ENCODE results near the gene TAS2R5. TPM values are rescaled to one million over a fixed set of nuclear protein-coding genes. Genes with fewer than 3 reads are reported as not detected.
"Not testable (repeated sequence)": the region's sequence is repeated elsewhere in the genome, so short reads cannot be mapped to it uniquely, and the experiment has no call there.

TAS2R5 gene, protein sequence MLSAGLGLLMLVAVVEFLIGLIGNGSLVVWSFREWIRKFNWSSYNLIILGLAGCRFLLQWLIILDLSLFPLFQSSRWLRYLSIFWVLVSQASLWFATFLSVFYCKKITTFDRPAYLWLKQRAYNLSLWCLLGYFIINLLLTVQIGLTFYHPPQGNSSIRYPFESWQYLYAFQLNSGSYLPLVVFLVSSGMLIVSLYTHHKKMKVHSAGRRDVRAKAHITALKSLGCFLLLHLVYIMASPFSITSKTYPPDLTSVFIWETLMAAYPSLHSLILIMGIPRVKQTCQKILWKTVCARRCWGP
- polyA plus RNA-seq (2013, experiment 1 of 2) = 0.66 TPM
- polyA plus RNA-seq (2013, experiment 2 of 2) = 0.64 TPM

DNA sequence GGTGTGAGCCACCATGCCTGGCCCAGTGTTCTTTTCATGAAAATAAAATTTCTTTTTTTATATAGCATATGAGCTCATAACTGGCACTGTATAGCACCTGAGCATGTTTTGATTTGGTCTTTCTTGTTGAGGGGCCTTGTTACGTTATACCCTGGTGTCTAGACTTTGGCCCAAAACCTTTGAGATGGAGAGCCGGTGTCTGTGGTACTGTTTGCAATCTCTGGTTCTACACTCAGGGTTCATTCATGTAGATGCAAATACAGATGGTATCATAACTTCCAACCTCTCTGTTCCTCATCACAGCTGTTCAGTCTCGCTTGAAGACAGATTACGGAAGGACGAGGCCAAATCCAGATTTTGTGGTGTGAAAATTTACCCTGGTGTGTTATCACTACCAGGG lies at the start of gene TAS2R5:
Gene TAS2R5, plus strand, starts transcription at position 301 of the 400 bp plus-strand sequence. CDS start 145 bp downstream, outside the sequence.
- H3K79me2 ChIP-seq (ENCODE audit: control insufficient read depth, insufficient read depth, low read length) = no peaks in the 10 kb centered on the region
- H3K27me3 ChIP-seq (ENCODE audit: insufficient read depth, low read length, poor library complexity) = no peaks in the 10 kb centered on the region
- no peak within 1 kb of the TSS for H2BK120ac ChIP-seq (ENCODE audit: low read depth, low read length)
- no peaks in the 10 kb centered on the region for H3K36me3 ChIP-seq (ENCODE audit: control insufficient read depth, insufficient read depth, low read length)
- no peak within 1 kb of the TSS for H3K4me3 ChIP-seq (ENCODE audit: low read length)
- no peak within 1 kb of the TSS for H3K9ac ChIP-seq (ENCODE audit: low read length)
- no peaks in the 10 kb centered on the region for H3K79me1 ChIP-seq (ENCODE audit: low read length)
- no peak within 1 kb of the TSS for H4K8ac ChIP-seq (ENCODE audit: low read depth, low read length)
- no CpG with 5 or more reads among the region's 5 CpGs for WGBS (ENCODE audit: extremely low coverage, insufficient coverage, low lambda C conversion rate)
- H3K27ac ChIP-seq (ENCODE audit: low read depth, low read length) = no peak within 1 kb of the TSS
- H2BK5ac ChIP-seq (ENCODE audit: low read length) = no peak within 1 kb of the TSS
- no peak within 1 kb of the TSS for H3K4ac ChIP-seq (ENCODE audit: low read depth, low read length)
- no peak within 1 kb of the TSS for H3K23ac ChIP-seq (ENCODE audit: low read length)
- H3K4me2 ChIP-seq (ENCODE audit: low read length) = no peak within 1 kb of the TSS
- H3K18ac ChIP-seq (ENCODE audit: low read length) = no peak within 1 kb of the TSS
- H3K4me1 ChIP-seq (ENCODE audit: control insufficient read depth, low read depth, low read length) = no peaks in the 10 kb centered on the region
- H2BK15ac ChIP-seq (replicated peaks; ENCODE audit: low read depth) = no peak within 1 kb of the TSS
- H3K56ac ChIP-seq (ENCODE audit: low read length) = no peak within 1 kb of the TSS
- H2AK5ac ChIP-seq (ENCODE audit: low read length) = no peak within 1 kb of the TSS
- DNase-seq = no peak
- H4K5ac ChIP-seq (ENCODE audit: low read length) = no peak within 1 kb of the TSS

DNA sequence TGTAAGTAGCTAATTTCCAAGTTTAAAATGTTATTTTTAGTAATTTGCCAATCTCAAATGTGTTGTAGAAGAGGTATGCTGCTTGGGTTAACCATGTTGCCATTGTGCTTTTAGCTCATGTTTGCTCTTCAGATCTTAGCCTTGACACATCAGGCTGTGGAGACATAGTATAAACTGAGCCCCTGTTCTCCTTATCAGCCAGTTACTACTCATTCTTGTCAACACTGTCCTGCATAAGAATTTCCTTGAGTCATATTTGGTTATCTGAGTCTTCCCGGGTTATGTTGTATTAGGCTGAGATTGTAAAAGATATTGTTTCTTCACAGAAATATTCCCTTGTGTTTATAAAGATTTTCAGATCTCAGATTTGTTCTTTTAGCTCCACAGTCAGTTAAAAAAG lies 47.8 kb upstream of the TAS2R5 start:
- no peak overlapping the region for H4K5ac ChIP-seq (ENCODE audit: low read length)
- DNase-seq = no peak
- no peak overlapping the region for H3K4ac ChIP-seq (ENCODE audit: low read depth, low read length)
- no peak overlapping the region for H3K9ac ChIP-seq (ENCODE audit: low read length)
- H3K27ac ChIP-seq (ENCODE audit: low read depth, low read length) = no peak overlapping the region
- WGBS (ENCODE audit: extremely low coverage, insufficient coverage, low lambda C conversion rate) = no CpG with 5 or more reads among the region's 1 CpG
- H3K4me2 ChIP-seq (ENCODE audit: low read length) = no peak overlapping the region
- H2BK5ac ChIP-seq (ENCODE audit: low read length) = no peak overlapping the region
- H3K79me2 ChIP-seq (ENCODE audit: control insufficient read depth, insufficient read depth, low read length) = peaks cover 27% of the 10 kb centered on the region
- H2BK120ac ChIP-seq (ENCODE audit: low read depth, low read length) = no peak overlapping the region
- H4K8ac ChIP-seq (ENCODE audit: low read depth, low read length) = no peak overlapping the region
- peaks cover 3% of the 10 kb centered on the region for H3K79me1 ChIP-seq (ENCODE audit: low read length)
- no peak overlapping the region for H2AK5ac ChIP-seq (ENCODE audit: low read length)
- H3K4me1 ChIP-seq (ENCODE audit: control insufficient read depth, low read depth, low read length) = peaks cover 3% of the 10 kb centered on the region
- H3K27me3 ChIP-seq (ENCODE audit: insufficient read depth, low read length, poor library complexity) = no peaks in the 10 kb centered on the region
- no peak overlapping the region for H2BK15ac ChIP-seq (replicated peaks; ENCODE audit: low read depth)
- no peak overlapping the region for H3K56ac ChIP-seq (ENCODE audit: low read length)
- peaks cover 6% of the 10 kb centered on the region for H3K36me3 ChIP-seq (ENCODE audit: control insufficient read depth, insufficient read depth, low read length)
- no peak overlapping the region for H3K23ac ChIP-seq (ENCODE audit: low read length)
- H3K18ac ChIP-seq (ENCODE audit: low read length) = no peak overlapping the region
- H3K4me3 ChIP-seq (ENCODE audit: low read length) = no peak overlapping the region

DNA sequence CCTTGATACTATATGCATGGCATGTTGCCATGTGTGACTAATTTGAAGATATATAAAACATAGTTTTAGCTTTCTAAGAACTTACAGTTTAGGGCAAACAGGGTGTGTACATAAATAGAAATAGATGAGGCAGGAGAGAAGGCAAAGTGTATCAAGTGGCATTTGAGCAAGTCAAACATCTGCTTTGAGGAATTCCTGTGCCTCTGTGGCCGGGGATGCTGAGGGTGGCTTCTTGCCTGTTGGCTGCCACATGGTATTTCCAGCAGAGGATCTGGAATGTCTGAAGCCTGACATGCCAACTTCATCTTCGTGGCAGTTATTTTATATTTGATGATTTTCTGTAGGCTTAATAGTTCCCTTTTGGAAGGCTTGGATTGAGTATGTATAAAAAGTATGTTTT lies 45.9 kb upstream of the TAS2R5 start:
- Histone ChIP-seq H3K27ac (ENCODE audit: low read depth, low read length) (no peak overlapping the region), H3K79me2 (ENCODE audit: control insufficient read depth, insufficient read depth, low read length) (peaks cover 19% of the 10 kb centered on the region), H2BK15ac (replicated peaks; ENCODE audit: low read depth) (no peak overlapping the region), H3K23ac (ENCODE audit: low read length) (no peak overlapping the region), H3K79me1 (ENCODE audit: low read length) (peaks cover 3% of the 10 kb centered on the region), H3K4me1 (ENCODE audit: control insufficient read depth, low read depth, low read length) (peaks cover 3% of the 10 kb centered on the region), H3K4ac (ENCODE audit: low read depth, low read length) (no peak overlapping the region), H3K56ac (ENCODE audit: low read length) (no peak overlapping the region), H3K4me3 (ENCODE audit: low read length) (no peak overlapping the region), H3K36me3 (ENCODE audit: control insufficient read depth, insufficient read depth, low read length) (peaks cover 7% of the 10 kb centered on the region), H3K27me3 (ENCODE audit: insufficient read depth, low read length, poor library complexity) (no peaks in the 10 kb centered on the region), H4K8ac (ENCODE audit: low read depth, low read length) (no peak overlapping the region), H4K5ac (ENCODE audit: low read length) (no peak overlapping the region), H2AK5ac (ENCODE audit: low read length) (no peak overlapping the region), H3K9ac (ENCODE audit: low read length) (no peak overlapping the region), H2BK5ac (ENCODE audit: low read length) (no peak overlapping the region), H2BK120ac (ENCODE audit: low read depth, low read length) (no peak overlapping the region), H3K18ac (ENCODE audit: low read length) (no peak overlapping the region), H3K4me2 (ENCODE audit: low read length) (no peak overlapping the region)
- WGBS (ENCODE audit: extremely low coverage, insufficient coverage, low lambda C conversion rate) = no CpG with 5 or more reads among the region's 2 CpGs
- DNase-seq = no peak

DNA sequence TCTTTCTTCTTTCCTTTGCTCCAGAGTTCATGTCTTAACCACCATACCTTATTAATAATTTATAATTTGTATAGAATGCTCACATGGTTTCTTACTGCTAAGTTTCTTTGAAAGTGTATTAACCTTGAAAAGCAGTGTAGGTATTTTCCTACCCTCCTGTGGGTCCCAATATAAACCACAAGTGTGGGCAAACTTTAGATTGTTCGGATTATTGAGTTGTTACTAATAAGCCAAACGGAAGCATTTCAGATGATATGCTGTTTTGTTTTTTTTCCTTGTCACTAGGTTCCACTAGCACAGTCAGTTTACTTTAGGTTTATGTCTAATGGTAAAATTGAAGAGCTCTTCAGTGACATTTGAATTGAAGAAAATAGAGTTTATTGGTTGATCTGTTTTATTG lies 41.6 kb upstream of the TAS2R5 start:
- no peaks in the 10 kb centered on the region for H3K79me2 ChIP-seq (ENCODE audit: control insufficient read depth, insufficient read depth, low read length)
- no peak overlapping the region for H3K27ac ChIP-seq (ENCODE audit: low read depth, low read length)
- WGBS (ENCODE audit: extremely low coverage, insufficient coverage, low lambda C conversion rate) = no CpG with 5 or more reads among the region's 2 CpGs
- no peak overlapping the region for H3K4me3 ChIP-seq (ENCODE audit: low read length)
- no peak overlapping the region for H4K8ac ChIP-seq (ENCODE audit: low read depth, low read length)
- no peaks in the 10 kb centered on the region for H3K4me1 ChIP-seq (ENCODE audit: control insufficient read depth, low read depth, low read length)
- no peak overlapping the region for H2BK15ac ChIP-seq (replicated peaks; ENCODE audit: low read depth)
- H3K23ac ChIP-seq (ENCODE audit: low read length) = no peak overlapping the region
- no peak overlapping the region for H2BK120ac ChIP-seq (ENCODE audit: low read depth, low read length)
- H3K18ac ChIP-seq (ENCODE audit: low read length) = no peak overlapping the region
- H3K36me3 ChIP-seq (ENCODE audit: control insufficient read depth, insufficient read depth, low read length) = peaks cover 15% of the 10 kb centered on the region
- H3K56ac ChIP-seq (ENCODE audit: low read length) = no peak overlapping the region
- H3K27me3 ChIP-seq (ENCODE audit: insufficient read depth, low read length, poor library complexity) = no peaks in the 10 kb centered on the region
- H3K4ac ChIP-seq (ENCODE audit: low read depth, low read length) = no peak overlapping the region
- no peaks in the 10 kb centered on the region for H3K79me1 ChIP-seq (ENCODE audit: low read length)
- H3K4me2 ChIP-seq (ENCODE audit: low read length) = no peak overlapping the region
- no peak overlapping the region for H2BK5ac ChIP-seq (ENCODE audit: low read length)
- H2AK5ac ChIP-seq (ENCODE audit: low read length) = no peak overlapping the region
- no peak for DNase-seq
- H4K5ac ChIP-seq (ENCODE audit: low read length) = no peak overlapping the region
- H3K9ac ChIP-seq (ENCODE audit: low read length) = no peak overlapping the region

DNA sequence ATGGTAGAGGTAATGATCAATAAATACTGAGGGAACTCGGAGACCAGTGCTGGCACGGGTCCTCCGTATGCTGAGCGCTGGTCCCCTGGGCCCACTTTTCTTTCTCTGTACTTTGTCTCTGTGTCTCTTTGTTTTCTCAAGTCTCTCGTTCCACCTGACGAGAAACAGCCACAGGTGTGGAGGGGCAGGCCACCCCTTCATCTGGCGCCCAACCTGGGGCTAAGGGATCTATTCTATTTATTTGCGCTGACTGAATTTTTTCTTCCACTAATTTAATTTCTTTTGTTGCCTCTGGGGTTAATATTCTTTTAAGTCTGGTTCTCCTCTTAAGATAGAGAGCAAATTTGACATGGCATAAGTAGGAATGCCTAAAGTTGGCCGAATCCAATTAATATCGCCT lies 38.1 kb upstream of the TAS2R5 start:
- DNase-seq = peak; percentile 61
- peaks cover 11% of the 10 kb centered on the region for H3K36me3 ChIP-seq (ENCODE audit: control insufficient read depth, insufficient read depth, low read length)
- H2AK5ac ChIP-seq (ENCODE audit: low read length); H3K4me1 ChIP-seq (ENCODE audit: control insufficient read depth, low read depth, low read length); H3K4ac ChIP-seq (ENCODE audit: low read depth, low read length); H3K4me3 ChIP-seq (ENCODE audit: low read length); H3K18ac ChIP-seq (ENCODE audit: low read length); H2BK120ac ChIP-seq (ENCODE audit: low read depth, low read length); H3K23ac ChIP-seq (ENCODE audit: low read length); H2BK5ac ChIP-seq (ENCODE audit: low read length); H3K79me2 ChIP-seq (ENCODE audit: control insufficient read depth, insufficient read depth, low read length); H3K27me3 ChIP-seq (ENCODE audit: insufficient read depth, low read length, poor library complexity); H4K8ac ChIP-seq (ENCODE audit: low read depth, low read length); H3K4me2 ChIP-seq (ENCODE audit: low read length); H4K5ac ChIP-seq (ENCODE audit: low read length); H3K9ac ChIP-seq (ENCODE audit: low read length); H3K27ac ChIP-seq (ENCODE audit: low read depth, low read length); H2BK15ac ChIP-seq (replicated peaks; ENCODE audit: low read depth); H3K56ac ChIP-seq (ENCODE audit: low read length); H3K79me1 ChIP-seq (ENCODE audit: low read length): not testable (repeated sequence)
- no CpG with 5 or more reads among the region's 10 CpGs for WGBS (ENCODE audit: extremely low coverage, insufficient coverage, low lambda C conversion rate)

DNA sequence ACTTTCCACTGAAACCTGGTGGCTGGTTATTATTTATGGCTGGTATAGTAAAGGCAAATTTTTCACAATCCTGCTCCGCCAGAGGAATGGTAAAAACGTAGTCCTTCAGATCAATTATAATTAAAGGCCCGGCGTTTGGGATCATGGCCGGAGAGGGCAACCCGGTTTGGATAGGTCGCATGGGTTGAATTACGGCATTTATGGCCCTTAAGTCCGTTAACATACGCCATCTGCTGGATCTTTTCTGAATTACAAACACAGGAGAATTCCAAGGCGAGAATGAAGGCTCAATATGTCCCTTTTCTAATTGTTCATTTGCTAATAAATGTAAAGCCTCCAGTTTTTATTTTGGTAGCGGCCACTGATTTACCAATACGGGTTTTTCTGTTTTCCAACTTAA lies 37.4 kb upstream of the TAS2R5 start:
- Histone ChIP-seq H2AK5ac (ENCODE audit: low read length) (no peak overlapping the region), H3K27me3 (ENCODE audit: insufficient read depth, low read length, poor library complexity) (no peaks in the 10 kb centered on the region), H3K4me3 (ENCODE audit: low read length) (no peak overlapping the region), H3K79me1 (ENCODE audit: low read length) (peaks cover 2% of the 10 kb centered on the region), H3K36me3 (ENCODE audit: control insufficient read depth, insufficient read depth, low read length) (peaks cover 11% of the 10 kb centered on the region), H3K4me2 (ENCODE audit: low read length) (no peak overlapping the region), H3K23ac (ENCODE audit: low read length) (no peak overlapping the region), H2BK5ac (ENCODE audit: low read length) (no peak overlapping the region), H3K56ac (ENCODE audit: low read length) (no peak overlapping the region), H3K4me1 (ENCODE audit: control insufficient read depth, low read depth, low read length) (no peaks in the 10 kb centered on the region), H2BK120ac (ENCODE audit: low read depth, low read length) (no peak overlapping the region), H4K5ac (ENCODE audit: low read length) (no peak overlapping the region), H3K9ac (ENCODE audit: low read length) (no peak overlapping the region), H4K8ac (ENCODE audit: low read depth, low read length) (no peak overlapping the region), H3K27ac (ENCODE audit: low read depth, low read length) (no peak overlapping the region), H3K18ac (ENCODE audit: low read length) (no peak overlapping the region), H3K79me2 (ENCODE audit: control insufficient read depth, insufficient read depth, low read length) (no peaks in the 10 kb centered on the region), H2BK15ac (replicated peaks; ENCODE audit: low read depth) (no peak overlapping the region), H3K4ac (ENCODE audit: low read depth, low read length) (no peak overlapping the region)
- DNase-seq = peak; percentile 49
- no CpG with 5 or more reads among the region's 13 CpGs for WGBS (ENCODE audit: extremely low coverage, insufficient coverage, low lambda C conversion rate)

Data from mesendoderm (in vitro differentiated cells).